ENCODE results near the gene NUFIP1.
A peak's percentile ranks its signal among the peaks of the same experiment; 100 is the strongest.

The NUFIP1 gene

GRCh38 chr13:44989941-44990340, 670 bp upstream of the NUFIP1 start:
- no peak for DNase-seq (ENCODE audit: low read depth in 1 of 2, low spot score in 1 of 2)
- in situ Hi-C loops (cut with HindIII; ENCODE audit: low pct_unique_long_range_greater_than_20kb, low sequenced_read_pairs) = no loop called here
- no peak for TF ChIP-seq JUND (IDR thresholded peaks at IDR 0.05; ENCODE audit: low read depth)

- in situ Hi-C loops (cut with HindIII; ENCODE audit: low pct_unique_long_range_greater_than_20kb, low sequenced_read_pairs) = no loop called here
- TF ChIP-seq JUND (IDR thresholded peaks at IDR 0.05; ENCODE audit: low read depth) = no peak
- DNase-seq (ENCODE audit: low read depth in 1 of 2, low spot score in 1 of 2) = no peak
Observed at GRCh38 chr13:44978328-44978727, 10.9 kb downstream of the NUFIP1 start.

- in situ Hi-C loops (cut with HindIII; ENCODE audit: low pct_unique_long_range_greater_than_20kb, low sequenced_read_pairs) = no loop called here
- DNase-seq (ENCODE audit: low read depth in 1 of 2, low spot score in 1 of 2) = no peak
- TF ChIP-seq JUND (IDR thresholded peaks at IDR 0.05; ENCODE audit: low read depth) = no peak
Observed at GRCh38 chr13:44976949-44977583, 12.2 kb downstream of the NUFIP1 start.

GRCh38 chr13:44976196-44976595, 13.1 kb downstream of the NUFIP1 start:
- no peak for TF ChIP-seq JUND (IDR thresholded peaks at IDR 0.05; ENCODE audit: low read depth)
- DNase-seq (ENCODE audit: low read depth in 1 of 2, low spot score in 1 of 2) = no peak
- in situ Hi-C loops (cut with HindIII; ENCODE audit: low pct_unique_long_range_greater_than_20kb, low sequenced_read_pairs) = no loop called here

GRCh38 chr13:44974056-44974793, 15.0 kb downstream of the NUFIP1 start:
- in situ Hi-C loops (cut with HindIII; ENCODE audit: low pct_unique_long_range_greater_than_20kb, low sequenced_read_pairs) = no loop called here
- TF ChIP-seq JUND (IDR thresholded peaks at IDR 0.05; ENCODE audit: low read depth) = no peak
- no peak for DNase-seq (ENCODE audit: low read depth in 1 of 2, low spot score in 1 of 2)

GRCh38 chr13:44972956-44973581, 16.2 kb downstream of the NUFIP1 start:
- no peak for TF ChIP-seq JUND (IDR thresholded peaks at IDR 0.05; ENCODE audit: low read depth)
- in situ Hi-C loops (cut with HindIII; ENCODE audit: low pct_unique_long_range_greater_than_20kb, low sequenced_read_pairs) = no loop called here
- peak in 1 of 2 experiments; percentile 26 for DNase-seq (ENCODE audit: low read depth in 1 of 2, low spot score in 1 of 2)

GRCh38 chr13:44971656-44972595, 17.3 kb downstream of the NUFIP1 start:
- TF ChIP-seq JUND (IDR thresholded peaks at IDR 0.05; ENCODE audit: low read depth) = no peak
- in situ Hi-C loops (cut with HindIII; ENCODE audit: low pct_unique_long_range_greater_than_20kb, low sequenced_read_pairs) = no loop called here
- peak in 1 of 2 experiments; percentile 15 for DNase-seq (ENCODE audit: low read depth in 1 of 2, low spot score in 1 of 2)

- TF ChIP-seq JUND (IDR thresholded peaks at IDR 0.05; ENCODE audit: low read depth) = no peak
- DNase-seq (ENCODE audit: low read depth in 1 of 2, low spot score in 1 of 2) = peak in 1 of 2 experiments; percentile 51
- in situ Hi-C loops (cut with HindIII; ENCODE audit: low pct_unique_long_range_greater_than_20kb, low sequenced_read_pairs) = no loop called here
Observed at GRCh38 chr13:44969551-44970484, 19.5 kb downstream of the NUFIP1 start.

- in situ Hi-C loops (cut with HindIII; ENCODE audit: low pct_unique_long_range_greater_than_20kb, low sequenced_read_pairs) = no loop called here
- no peak for DNase-seq (ENCODE audit: low read depth in 1 of 2, low spot score in 1 of 2)
- TF ChIP-seq JUND (IDR thresholded peaks at IDR 0.05; ENCODE audit: low read depth) = no peak
Observed at GRCh38 chr13:44968434-44968815, 20.8 kb downstream of the NUFIP1 start.

GRCh38 chr13:44967704-44968433, 21.4 kb downstream of the NUFIP1 start:
- TF ChIP-seq JUND (IDR thresholded peaks at IDR 0.05; ENCODE audit: low read depth) = no peak
- DNase-seq (ENCODE audit: low read depth in 1 of 2, low spot score in 1 of 2) = peak in 1 of 2 experiments; percentile 23
- in situ Hi-C loops (cut with HindIII; ENCODE audit: low pct_unique_long_range_greater_than_20kb, low sequenced_read_pairs) = no loop called here

- in situ Hi-C loops (cut with HindIII; ENCODE audit: low pct_unique_long_range_greater_than_20kb, low sequenced_read_pairs) = no loop called here
- no peak for DNase-seq (ENCODE audit: low read depth in 1 of 2, low spot score in 1 of 2)
- no peak for TF ChIP-seq JUND (IDR thresholded peaks at IDR 0.05; ENCODE audit: low read depth)
Observed at GRCh38 chr13:44961997-44962396, 27.3 kb downstream of the NUFIP1 start.

All from T47D (cell line).